Right ventricle myocardium superior (tissue), 1 donor: Measurements from ENCODE around the gene GMEB2. TPM values are rescaled to one million over a fixed set of nuclear protein-coding genes. Genes with fewer than 3 reads are reported as not detected.
"Not testable (repeated sequence)": the region's sequence is repeated elsewhere in the genome, so short reads cannot be mapped to it uniquely, and the experiment has no call there.

ENCODE experiments used
- ATAC-seq: fragments of 200-7000 bp; cut with Tn5 transposase; one replicate; pipeline ENCODE4 v1.9.1; 2020; ENCODE audit warnings: mild to moderate bottlenecking; ENCODE audit not compliant: poor library complexity
- DNase-seq: peaks from one replicate; pipeline ENCODE4 v3.0.0-alpha.2; 2020
- intact Hi-C: fragments of 100-400 bp; cut with DNase I; formaldehyde crosslinking; loops from one replicate; pipeline ENCODE4 v1.11.2; 2022
- total RNA-seq: library from RNA; stranded (reverse); fragmentation: NEBNext Ultra II Directional; extraction: Animal tissue kit (Norgen Biotek cat#: 25700); gene quantifications from one replicate; pipeline ENCODE4 v1.2.1, GENCODE V29; 2021
- donor health status: DM: no; HTN: yes; CAD: no; lungs with severe emphysema.

GMEB2 gene
- total RNA-seq, 1 donor from 2014 or later = 5.5 TPM

- intact Hi-C loops = no loop called here
- ATAC-seq = peak; percentile 26
- peak; percentile 37 for DNase-seq
Measured at GRCh38 chr20:63585616-63586565, 41.0 kb downstream of the GMEB2 start.

- ATAC-seq = no peak
- no peak for DNase-seq
- intact Hi-C loops = no loop called here
Measured at GRCh38 chr20:63582382-63583063, 44.4 kb downstream of the GMEB2 start.

- no peak for DNase-seq
- no peak for ATAC-seq
- intact Hi-C loops = no loop called here
Measured at GRCh38 chr20:63580796-63581461, 46.0 kb downstream of the GMEB2 start.

GRCh38 chr20:63579017-63579694 lies 47.7 kb downstream of the GMEB2 start:
- intact Hi-C loops = no loop called here
- ATAC-seq (no peak), DNase-seq (no peak)

GRCh38 chr20:63578224-63579016 lies 48.5 kb downstream of the GMEB2 start:
- ATAC-seq = peak; percentile 24
- intact Hi-C loops = no loop called here
- DNase-seq = no peak

GRCh38 chr20:63577317-63577894 lies 49.5 kb downstream of the GMEB2 start:
- DNase-seq = peak; percentile 86
- peak; percentile 69 for ATAC-seq
- intact Hi-C loops = no loop called here

- DNase-seq (no peak), ATAC-seq (no peak)
- intact Hi-C loops = no loop called here
Measured at GRCh38 chr20:63576311-63576710, 50.6 kb downstream of the GMEB2 start.

- intact Hi-C loops = no loop called here
- DNase-seq (no peak), ATAC-seq (no peak)
Measured at GRCh38 chr20:63574829-63575743, 51.8 kb downstream of the GMEB2 start.

- ATAC-seq (peak; percentile 84), DNase-seq (peak; percentile 88)
- intact Hi-C loops = no loop called here
Measured at GRCh38 chr20:63574156-63574828, 52.6 kb downstream of the GMEB2 start, which contains the start of gene HELZ2. TSS of gene HELZ2 (minus strand) at chr20:63574239. CDS start at chr20:63572385, 1,854 bp downstream.

GRCh38 chr20:63573647-63574131 lies 53.2 kb downstream of the GMEB2 start:
- peak; percentile 11 for ATAC-seq
- intact Hi-C loops = no loop called here
- no peak for DNase-seq

- intact Hi-C loops = no loop called here
- DNase-seq (no peak), ATAC-seq (no peak)
Measured at GRCh38 chr20:63572788-63573646, 53.9 kb downstream of the GMEB2 start.

GRCh38 chr20:63572071-63572787 lies 54.7 kb downstream of the GMEB2 start:
- no peak for DNase-seq
- ATAC-seq = no peak
- intact Hi-C loops = no loop called here

GRCh38 chr20:63571087-63571478 lies 55.8 kb downstream of the GMEB2 start:
- intact Hi-C loops, ATAC-seq, DNase-seq: not testable (repeated sequence)

GRCh38 chr20:63570281-63571086 lies 56.4 kb downstream of the GMEB2 start:
- ATAC-seq = no peak
- no peak for DNase-seq
- intact Hi-C loops = no loop called here
